ENCODE data around the gene ADGRE1. TPM values are rescaled to one million over a fixed set of nuclear protein-coding genes. Genes with fewer than 3 reads are reported as not detected.

Gene ADGRE1
- total and polyA plus RNA-seq, 2 experiments from 2014 or later, result not detected

- Mint-ChIP-seq H3K4me1 (no peaks in the 10 kb centered on the region), H3K36me3 (ENCODE audit: low read depth) (peaks cover 58% of the 10 kb centered on the region), H3K9me3 (peaks cover 97% of the 10 kb centered on the region), H3K4me3 (no peak overlapping the region), H3K27ac (no peak overlapping the region), H3K27me3 (ENCODE audit: insufficient read depth, low read depth, poor library complexity) (peaks cover 8% of the 10 kb centered on the region)
- H3K9me2 ChIP-seq (ENCODE audit: insufficient read depth), result no peaks in the 10 kb centered on the region
- no peak overlapping the region for H2AFZ ChIP-seq
- H3K4me3 ChIP-seq, result no peak overlapping the region
- no peaks in the 10 kb centered on the region for H3K4me1 ChIP-seq (ENCODE audit: insufficient read depth)
- H3K36me3 ChIP-seq (ENCODE audit: insufficient read depth), result no peaks in the 10 kb centered on the region; the same call in 1 of the 2 replicates
- H3K27ac ChIP-seq (ENCODE audit: low read depth), result no peak overlapping the region
- TF ChIP-seq ZNF114 (CRISPR knock-in tag; IDR thresholded peaks at IDR 0.05) (no peak), CREB1 (CRISPR knock-in tag; IDR thresholded peaks at IDR 0.05; ENCODE audit: low read depth) (no peak), STAT1 (IDR thresholded peaks at IDR 0.05; ENCODE audit: unreplicated experiment) (no peak), POLR2AphosphoS5 (IDR thresholded peaks at IDR 0.05; ENCODE audit: low read depth) (no peak), EZH2phosphoT487 (IDR thresholded peaks at IDR 0.05; ENCODE audit: unreplicated experiment) (no peak), NANOG (IDR thresholded peaks at IDR 0.05; ENCODE audit: borderline replicate concordance) (no peak), JUNB (IDR thresholded peaks at IDR 0.05; ENCODE audit: unreplicated experiment) (no peak), EZH2 (IDR thresholded peaks at IDR 0.05; ENCODE audit: low read depth, unreplicated experiment) (no peak), ZNF331 (CRISPR knock-in tag; IDR thresholded peaks at IDR 0.05; ENCODE audit: low read depth) (no peak)
- TF ChIP-seq, protein P1, sequence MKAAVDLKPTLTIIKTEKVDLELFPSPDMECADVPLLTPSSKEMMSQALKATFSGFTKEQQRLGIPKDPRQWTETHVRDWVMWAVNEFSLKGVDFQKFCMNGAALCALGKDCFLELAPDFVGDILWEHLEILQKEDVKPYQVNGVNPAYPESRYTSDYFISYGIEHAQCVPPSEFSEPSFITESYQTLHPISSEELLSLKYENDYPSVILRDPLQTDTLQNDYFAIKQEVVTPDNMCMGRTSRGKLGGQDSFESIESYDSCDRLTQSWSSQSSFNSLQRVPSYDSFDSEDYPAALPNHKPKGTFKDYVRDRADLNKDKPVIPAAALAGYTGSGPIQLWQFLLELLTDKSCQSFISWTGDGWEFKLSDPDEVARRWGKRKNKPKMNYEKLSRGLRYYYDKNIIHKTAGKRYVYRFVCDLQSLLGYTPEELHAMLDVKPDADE (IDR thresholded peaks at IDR 0.05), result no peak
- TF ChIP-seq, protein P2, sequence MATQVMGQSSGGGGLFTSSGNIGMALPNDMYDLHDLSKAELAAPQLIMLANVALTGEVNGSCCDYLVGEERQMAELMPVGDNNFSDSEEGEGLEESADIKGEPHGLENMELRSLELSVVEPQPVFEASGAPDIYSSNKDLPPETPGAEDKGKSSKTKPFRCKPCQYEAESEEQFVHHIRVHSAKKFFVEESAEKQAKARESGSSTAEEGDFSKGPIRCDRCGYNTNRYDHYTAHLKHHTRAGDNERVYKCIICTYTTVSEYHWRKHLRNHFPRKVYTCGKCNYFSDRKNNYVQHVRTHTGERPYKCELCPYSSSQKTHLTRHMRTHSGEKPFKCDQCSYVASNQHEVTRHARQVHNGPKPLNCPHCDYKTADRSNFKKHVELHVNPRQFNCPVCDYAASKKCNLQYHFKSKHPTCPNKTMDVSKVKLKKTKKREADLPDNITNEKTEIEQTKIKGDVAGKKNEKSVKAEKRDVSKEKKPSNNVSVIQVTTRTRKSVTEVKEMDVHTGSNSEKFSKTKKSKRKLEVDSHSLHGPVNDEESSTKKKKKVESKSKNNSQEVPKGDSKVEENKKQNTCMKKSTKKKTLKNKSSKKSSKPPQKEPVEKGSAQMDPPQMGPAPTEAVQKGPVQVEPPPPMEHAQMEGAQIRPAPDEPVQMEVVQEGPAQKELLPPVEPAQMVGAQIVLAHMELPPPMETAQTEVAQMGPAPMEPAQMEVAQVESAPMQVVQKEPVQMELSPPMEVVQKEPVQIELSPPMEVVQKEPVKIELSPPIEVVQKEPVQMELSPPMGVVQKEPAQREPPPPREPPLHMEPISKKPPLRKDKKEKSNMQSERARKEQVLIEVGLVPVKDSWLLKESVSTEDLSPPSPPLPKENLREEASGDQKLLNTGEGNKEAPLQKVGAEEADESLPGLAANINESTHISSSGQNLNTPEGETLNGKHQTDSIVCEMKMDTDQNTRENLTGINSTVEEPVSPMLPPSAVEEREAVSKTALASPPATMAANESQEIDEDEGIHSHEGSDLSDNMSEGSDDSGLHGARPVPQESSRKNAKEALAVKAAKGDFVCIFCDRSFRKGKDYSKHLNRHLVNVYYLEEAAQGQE (IDR thresholded peaks at IDR 0.05; ENCODE audit: unreplicated experiment), result no peak
- TF ChIP-seq, protein P3, sequence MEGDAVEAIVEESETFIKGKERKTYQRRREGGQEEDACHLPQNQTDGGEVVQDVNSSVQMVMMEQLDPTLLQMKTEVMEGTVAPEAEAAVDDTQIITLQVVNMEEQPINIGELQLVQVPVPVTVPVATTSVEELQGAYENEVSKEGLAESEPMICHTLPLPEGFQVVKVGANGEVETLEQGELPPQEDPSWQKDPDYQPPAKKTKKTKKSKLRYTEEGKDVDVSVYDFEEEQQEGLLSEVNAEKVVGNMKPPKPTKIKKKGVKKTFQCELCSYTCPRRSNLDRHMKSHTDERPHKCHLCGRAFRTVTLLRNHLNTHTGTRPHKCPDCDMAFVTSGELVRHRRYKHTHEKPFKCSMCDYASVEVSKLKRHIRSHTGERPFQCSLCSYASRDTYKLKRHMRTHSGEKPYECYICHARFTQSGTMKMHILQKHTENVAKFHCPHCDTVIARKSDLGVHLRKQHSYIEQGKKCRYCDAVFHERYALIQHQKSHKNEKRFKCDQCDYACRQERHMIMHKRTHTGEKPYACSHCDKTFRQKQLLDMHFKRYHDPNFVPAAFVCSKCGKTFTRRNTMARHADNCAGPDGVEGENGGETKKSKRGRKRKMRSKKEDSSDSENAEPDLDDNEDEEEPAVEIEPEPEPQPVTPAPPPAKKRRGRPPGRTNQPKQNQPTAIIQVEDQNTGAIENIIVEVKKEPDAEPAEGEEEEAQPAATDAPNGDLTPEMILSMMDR (conservative IDR thresholded peaks at IDR 0.05; ENCODE audit: low read depth in 2 of 2), result no peak
- TF ChIP-seq, protein P4, sequence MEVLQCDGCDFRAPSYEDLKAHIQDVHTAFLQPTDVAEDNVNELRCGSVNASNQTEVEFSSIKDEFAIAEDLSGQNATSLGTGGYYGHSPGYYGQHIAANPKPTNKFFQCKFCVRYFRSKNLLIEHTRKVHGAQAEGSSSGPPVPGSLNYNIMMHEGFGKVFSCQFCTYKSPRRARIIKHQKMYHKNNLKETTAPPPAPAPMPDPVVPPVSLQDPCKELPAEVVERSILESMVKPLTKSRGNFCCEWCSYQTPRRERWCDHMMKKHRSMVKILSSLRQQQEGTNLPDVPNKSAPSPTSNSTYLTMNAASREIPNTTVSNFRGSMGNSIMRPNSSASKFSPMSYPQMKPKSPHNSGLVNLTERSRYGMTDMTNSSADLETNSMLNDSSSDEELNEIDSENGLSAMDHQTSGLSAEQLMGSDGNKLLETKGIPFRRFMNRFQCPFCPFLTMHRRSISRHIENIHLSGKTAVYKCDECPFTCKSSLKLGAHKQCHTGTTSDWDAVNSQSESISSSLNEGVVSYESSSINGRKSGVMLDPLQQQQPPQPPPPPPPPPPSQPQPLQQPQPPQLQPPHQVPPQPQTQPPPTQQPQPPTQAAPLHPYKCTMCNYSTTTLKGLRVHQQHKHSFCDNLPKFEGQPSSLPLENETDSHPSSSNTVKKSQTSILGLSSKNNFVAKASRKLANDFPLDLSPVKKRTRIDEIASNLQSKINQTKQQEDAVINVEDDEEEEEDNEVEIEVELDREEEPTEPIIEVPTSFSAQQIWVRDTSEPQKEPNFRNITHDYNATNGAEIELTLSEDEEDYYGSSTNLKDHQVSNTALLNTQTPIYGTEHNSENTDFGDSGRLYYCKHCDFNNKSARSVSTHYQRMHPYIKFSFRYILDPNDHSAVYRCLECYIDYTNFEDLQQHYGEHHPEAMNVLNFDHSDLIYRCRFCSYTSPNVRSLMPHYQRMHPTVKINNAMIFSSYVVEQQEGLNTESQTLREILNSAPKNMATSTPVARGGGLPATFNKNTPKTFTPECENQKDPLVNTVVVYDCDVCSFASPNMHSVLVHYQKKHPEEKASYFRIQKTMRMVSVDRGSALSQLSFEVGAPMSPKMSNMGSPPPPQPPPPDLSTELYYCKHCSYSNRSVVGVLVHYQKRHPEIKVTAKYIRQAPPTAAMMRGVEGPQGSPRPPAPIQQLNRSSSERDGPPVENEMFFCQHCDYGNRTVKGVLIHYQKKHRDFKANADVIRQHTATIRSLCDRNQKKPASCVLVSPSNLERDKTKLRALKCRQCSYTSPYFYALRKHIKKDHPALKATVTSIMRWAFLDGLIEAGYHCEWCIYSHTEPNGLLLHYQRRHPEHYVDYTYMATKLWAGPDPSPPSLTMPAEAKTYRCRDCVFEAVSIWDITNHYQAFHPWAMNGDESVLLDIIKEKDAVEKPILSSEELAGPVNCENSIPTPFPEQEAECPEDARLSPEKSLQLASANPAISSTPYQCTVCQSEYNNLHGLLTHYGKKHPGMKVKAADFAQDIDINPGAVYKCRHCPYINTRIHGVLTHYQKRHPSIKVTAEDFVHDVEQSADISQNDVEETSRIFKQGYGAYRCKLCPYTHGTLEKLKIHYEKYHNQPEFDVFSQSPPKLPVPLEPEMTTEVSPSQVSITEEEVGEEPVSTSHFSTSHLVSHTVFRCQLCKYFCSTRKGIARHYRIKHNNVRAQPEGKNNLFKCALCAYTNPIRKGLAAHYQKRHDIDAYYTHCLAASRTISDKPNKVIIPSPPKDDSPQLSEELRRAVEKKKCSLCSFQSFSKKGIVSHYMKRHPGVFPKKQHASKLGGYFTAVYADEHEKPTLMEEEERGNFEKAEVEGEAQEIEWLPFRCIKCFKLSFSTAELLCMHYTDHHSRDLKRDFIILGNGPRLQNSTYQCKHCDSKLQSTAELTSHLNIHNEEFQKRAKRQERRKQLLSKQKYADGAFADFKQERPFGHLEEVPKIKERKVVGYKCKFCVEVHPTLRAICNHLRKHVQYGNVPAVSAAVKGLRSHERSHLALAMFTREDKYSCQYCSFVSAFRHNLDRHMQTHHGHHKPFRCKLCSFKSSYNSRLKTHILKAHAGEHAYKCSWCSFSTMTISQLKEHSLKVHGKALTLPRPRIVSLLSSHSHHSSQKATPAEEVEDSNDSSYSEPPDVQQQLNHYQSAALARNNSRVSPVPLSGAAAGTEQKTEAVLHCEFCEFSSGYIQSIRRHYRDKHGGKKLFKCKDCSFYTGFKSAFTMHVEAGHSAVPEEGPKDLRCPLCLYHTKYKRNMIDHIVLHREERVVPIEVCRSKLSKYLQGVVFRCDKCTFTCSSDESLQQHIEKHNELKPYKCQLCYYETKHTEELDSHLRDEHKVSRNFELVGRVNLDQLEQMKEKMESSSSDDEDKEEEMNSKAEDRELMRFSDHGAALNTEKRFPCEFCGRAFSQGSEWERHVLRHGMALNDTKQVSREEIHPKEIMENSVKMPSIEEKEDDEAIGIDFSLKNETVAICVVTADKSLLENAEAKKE (CRISPR knock-in tag; IDR thresholded peaks at IDR 0.05), result no peak
- no peak for ATAC-seq
- DNase-seq (ENCODE audit: low spot score), result no peak
- H3K79me2 ChIP-seq (replicated peaks; ENCODE audit: insufficient read depth), result no peaks in the 10 kb centered on the region
- no peaks in the 10 kb centered on the region for H3F3A ChIP-seq (replicated peaks; ENCODE audit: low read depth)
- no peak overlapping the region for H3K4me2 ChIP-seq
- H4K20me1 ChIP-seq (replicated peaks; ENCODE audit: insufficient read depth), result no peaks in the 10 kb centered on the region
- H3K27me3 ChIP-seq (ENCODE audit: insufficient read depth), result no peaks in the 10 kb centered on the region
Observed at GRCh38 chr19:6891761-6892385, 4.5 kb downstream of the ADGRE1 start.

Measured in GM23338 (cell line).